Measurements from ENCODE around the gene GPR157. TPM values are rescaled to one million over a fixed set of nuclear protein-coding genes. Genes with fewer than 3 reads are reported as not detected.
A peak's percentile ranks its signal among the peaks of the same experiment; 100 is the strongest.

The GPR157 gene
- total RNA-seq, 1 donor from 2014 or later: 1.6 TPM

DNA sequence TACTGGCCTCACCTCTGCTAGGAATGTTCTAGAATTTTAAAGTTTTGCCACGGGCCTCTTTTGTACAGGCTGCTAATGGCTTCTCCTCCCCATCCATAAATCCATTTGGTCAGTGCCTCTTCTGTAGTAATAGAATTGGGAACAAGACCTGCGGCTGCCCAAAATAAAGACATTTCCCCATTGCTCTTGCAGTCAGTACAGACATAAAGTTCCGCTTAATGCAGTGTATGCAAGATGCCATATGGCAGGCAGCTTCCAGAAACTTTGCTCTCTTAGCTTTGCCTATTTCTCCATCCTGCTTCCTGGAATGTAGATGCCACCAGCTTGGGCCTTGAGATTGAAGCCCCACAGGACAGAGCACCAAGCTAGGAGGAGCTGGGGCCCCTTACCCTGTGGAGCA is 55.8 kb downstream of the GPR157 start:
- Histone ChIP-seq H3K9ac (no peak overlapping the region), H3F3A (ENCODE audit: low read depth) (peaks cover 14% of the 10 kb centered on the region), H3K27ac (no peak overlapping the region), H2AFZ (replicated peaks) (no peak overlapping the region), H3K9me3 (ENCODE audit: low read depth) (no peaks in the 10 kb centered on the region), H3K79me2 (ENCODE audit: low read depth) (no peaks in the 10 kb centered on the region), H3K4me2 (no peak overlapping the region), H4K20me1 (ENCODE audit: low read depth) (no peaks in the 10 kb centered on the region), H3K4me3 (no peak overlapping the region), H3K27me3 (no peaks in the 10 kb centered on the region), H3K4me1 (peaks cover 17% of the 10 kb centered on the region), H3K36me3 (no peaks in the 10 kb centered on the region)
- Mint-ChIP-seq H3K27ac (peak overlapping the region; percentile 57), H3K9me3 (no peaks in the 10 kb centered on the region), H3K27me3 (ENCODE audit: insufficient read depth, low read depth) (peaks cover 8% of the 10 kb centered on the region), H3K4me1 (peaks cover 27% of the 10 kb centered on the region), H3K36me3 (no peaks in the 10 kb centered on the region), H3K4me3 (no peak overlapping the region)
- no peak for TF ChIP-seq EZH2 (IDR thresholded peaks at IDR 0.05)
- no peak for TF ChIP-seq EZH2phosphoT487 (IDR thresholded peaks at IDR 0.05)
- TF ChIP-seq CTCF (IDR thresholded peaks at IDR 0.05): no peak
- DNase-seq (ENCODE audit: low spot score): no peak

DNA sequence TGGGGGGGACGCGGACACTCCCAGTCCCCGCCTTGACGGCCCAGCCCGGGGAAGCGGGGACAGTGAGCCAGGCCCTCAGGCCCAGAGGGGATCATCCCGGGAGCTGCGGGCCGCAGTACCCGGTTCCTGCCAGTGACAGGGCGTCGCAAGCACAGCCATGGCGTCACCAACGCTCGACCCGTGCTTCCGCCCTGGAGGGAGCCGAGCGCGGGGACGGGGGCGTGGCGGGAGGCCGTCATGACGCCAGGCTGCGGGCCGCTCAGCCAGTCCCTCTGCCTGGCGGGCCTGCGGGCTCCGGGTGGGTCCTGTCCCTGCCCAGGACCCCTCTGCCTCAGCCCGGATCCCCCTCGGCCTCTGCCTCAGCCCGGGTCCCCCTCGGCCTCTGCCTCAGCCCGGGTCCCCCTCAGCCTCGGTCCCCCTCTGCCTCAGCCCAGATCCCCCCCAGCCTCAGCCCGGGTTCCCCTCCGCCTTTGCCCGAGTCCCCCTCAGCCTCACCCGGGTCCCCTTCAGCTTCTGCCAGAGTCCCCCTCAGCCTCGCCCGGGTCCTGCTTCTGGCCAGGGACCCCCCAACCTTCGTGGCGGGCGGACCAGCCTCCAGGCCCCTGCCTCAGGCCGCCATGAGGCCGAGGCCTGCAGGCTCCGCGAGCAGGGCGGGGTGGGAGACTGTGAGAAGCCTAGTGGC is 57.2 kb downstream of the GPR157 start:
- H3K36me3 Mint-ChIP-seq: no peaks in the 10 kb centered on the region
- peaks cover 11% of the 10 kb centered on the region for H3K27me3 Mint-ChIP-seq (ENCODE audit: insufficient read depth, low read depth)
- Histone ChIP-seq H3K27ac (no peak overlapping the region), H3F3A (ENCODE audit: low read depth) (peaks cover 14% of the 10 kb centered on the region), H3K9ac (no peak overlapping the region), H3K9me3 (ENCODE audit: low read depth) (no peaks in the 10 kb centered on the region), H3K36me3 (no peaks in the 10 kb centered on the region), H3K27me3 (no peaks in the 10 kb centered on the region), H3K4me2 (no peak overlapping the region), H4K20me1 (ENCODE audit: low read depth) (no peaks in the 10 kb centered on the region), H3K79me2 (ENCODE audit: low read depth) (no peaks in the 10 kb centered on the region), H3K4me3 (no peak overlapping the region), H3K4me1 (peaks cover 17% of the 10 kb centered on the region), H2AFZ (replicated peaks) (no peak overlapping the region)
- H3K4me1 Mint-ChIP-seq: peaks cover 34% of the 10 kb centered on the region
- no peak overlapping the region for H3K4me3 Mint-ChIP-seq
- no peaks in the 10 kb centered on the region for H3K9me3 Mint-ChIP-seq
- DNase-seq (ENCODE audit: low spot score): no peak
- no peak overlapping the region for H3K27ac Mint-ChIP-seq
- no peak for TF ChIP-seq EZH2phosphoT487 (IDR thresholded peaks at IDR 0.05)
- no peak for TF ChIP-seq CTCF (IDR thresholded peaks at IDR 0.05)

GRCh38 chr1:9070486-9070885 is 58.4 kb downstream of the GPR157 start:
- no peak overlapping the region for H3K4me3 Mint-ChIP-seq
- H3F3A ChIP-seq (ENCODE audit: low read depth): peaks cover 14% of the 10 kb centered on the region
- peaks cover 8% of the 10 kb centered on the region for H3K27me3 Mint-ChIP-seq (ENCODE audit: insufficient read depth, low read depth)
- H3K27ac Mint-ChIP-seq: peak overlapping the region; percentile 93
- no peaks in the 10 kb centered on the region for H3K36me3 Mint-ChIP-seq
- no peaks in the 10 kb centered on the region for H3K36me3 ChIP-seq
- no peaks in the 10 kb centered on the region for H3K27me3 ChIP-seq
- H4K20me1 ChIP-seq (ENCODE audit: low read depth): no peaks in the 10 kb centered on the region
- no peak overlapping the region for H3K4me2 ChIP-seq
- no peak for TF ChIP-seq CTCF (IDR thresholded peaks at IDR 0.05)
- TF ChIP-seq EZH2 (IDR thresholded peaks at IDR 0.05): no peak
- no peak for TF ChIP-seq EZH2phosphoT487 (IDR thresholded peaks at IDR 0.05)
- peaks cover 17% of the 10 kb centered on the region for H3K4me1 ChIP-seq
- peaks cover 41% of the 10 kb centered on the region for H3K4me1 Mint-ChIP-seq
- no peaks in the 10 kb centered on the region for H3K9me3 ChIP-seq (ENCODE audit: low read depth)
- peak overlapping the region; percentile 20 for H3K27ac ChIP-seq
- H3K4me3 ChIP-seq: no peak overlapping the region
- DNase-seq (ENCODE audit: low spot score): no peak
- no peak overlapping the region for H3K9ac ChIP-seq
- no peaks in the 10 kb centered on the region for H3K9me3 Mint-ChIP-seq
- H2AFZ ChIP-seq (replicated peaks): no peak overlapping the region
- H3K79me2 ChIP-seq (ENCODE audit: low read depth): no peaks in the 10 kb centered on the region
